ENCODE results near the gene UTP11.
"Not testable (repeated sequence)": the region's sequence is repeated elsewhere in the genome, so short reads cannot be mapped to it uniquely, and the experiment has no call there.

The UTP11 gene

GRCh38 chr1:38030596-38031512 is 18.3 kb downstream of the UTP11 start:
- no peak for ATAC-seq
- TF ChIP-seq CSDC2 (CRISPR knock-in tag; IDR thresholded peaks at IDR 0.05): no peak
- TF ChIP-seq PATZ1 (CRISPR knock-in tag; IDR thresholded peaks at IDR 0.05; ENCODE audit: borderline replicate concordance): no peak
- TF ChIP-seq ZFP3 (CRISPR knock-in tag; IDR thresholded peaks at IDR 0.05): no peak
- TF ChIP-seq PPARA (CRISPR knock-in tag; IDR thresholded peaks at IDR 0.05; ENCODE audit: borderline replicate concordance): no peak
- TF ChIP-seq ISL1 (CRISPR knock-in tag; IDR thresholded peaks at IDR 0.05): no peak
- TF ChIP-seq BACH2 (CRISPR knock-in tag; IDR thresholded peaks at IDR 0.05; ENCODE audit: borderline replicate concordance): no peak
- no peak for TF ChIP-seq POU6F1 (CRISPR knock-in tag; IDR thresholded peaks at IDR 0.05; ENCODE audit: borderline replicate concordance, low read depth)
- no peak for TF ChIP-seq ZC3H10 (CRISPR knock-in tag; IDR thresholded peaks at IDR 0.05)
- TF ChIP-seq CREB5 (CRISPR knock-in tag; IDR thresholded peaks at IDR 0.05; ENCODE audit: low read depth): no peak
- no peak for TF ChIP-seq CSRNP3 (CRISPR knock-in tag; IDR thresholded peaks at IDR 0.05)
- TF ChIP-seq RARB (CRISPR knock-in tag; IDR thresholded peaks at IDR 0.05): no peak
- TF ChIP-seq GLIS3 (CRISPR knock-in tag; IDR thresholded peaks at IDR 0.05): no peak
- no peak for TF ChIP-seq ZFP30 (CRISPR knock-in tag; IDR thresholded peaks at IDR 0.05)
- TF ChIP-seq TSHZ2 (CRISPR knock-in tag; IDR thresholded peaks at IDR 0.05): no peak
- no peak for TF ChIP-seq ZNF8 (CRISPR knock-in tag; IDR thresholded peaks at IDR 0.05)
- no peak for TF ChIP-seq TCF4 (CRISPR knock-in tag; IDR thresholded peaks at IDR 0.05; ENCODE audit: borderline replicate concordance)
- no peak for TF ChIP-seq ESRRG (CRISPR knock-in tag; IDR thresholded peaks at IDR 0.05)
- TF ChIP-seq ZNF70 (CRISPR knock-in tag; IDR thresholded peaks at IDR 0.05): no peak

- TF ChIP-seq BACH2 (CRISPR knock-in tag; IDR thresholded peaks at IDR 0.05; ENCODE audit: borderline replicate concordance) (no peak), TCF4 (CRISPR knock-in tag; IDR thresholded peaks at IDR 0.05; ENCODE audit: borderline replicate concordance) (no peak), OSR1 (CRISPR knock-in tag; IDR thresholded peaks at IDR 0.05) (no peak), ISL1 (CRISPR knock-in tag; IDR thresholded peaks at IDR 0.05) (no peak), ZNF70 (CRISPR knock-in tag; IDR thresholded peaks at IDR 0.05) (no peak), ARNTL (CRISPR knock-in tag; IDR thresholded peaks at IDR 0.05; ENCODE audit: borderline replicate concordance, low read depth) (no peak), ZC3H10 (CRISPR knock-in tag; IDR thresholded peaks at IDR 0.05) (no peak)
- no peak for ATAC-seq
Observed at GRCh38 chr1:38031513-38031866, 19.0 kb downstream of the UTP11 start.

- not testable (repeated sequence) for ATAC-seq
Observed at GRCh38 chr1:38032992-38033391, 20.5 kb downstream of the UTP11 start.
